ENCODE data around the gene AGPS. TPM values are rescaled to one million over a fixed set of nuclear protein-coding genes. Genes with fewer than 3 reads are reported as not detected.

AGPS gene
- total and polyA plus RNA-seq, 4 experiments from 2014 or later, result 13.8 to 29.7 (median 22.9) TPM

GRCh38 chr2:177568893-177569292 is 176.3 kb downstream of the AGPS start:
- intact Hi-C loops (cut with micrococcal nuclease), result no loop called here
- H3K9me3 ChIP-seq (ENCODE audit: control insufficient read depth in 1 of 2, low read length in 2 of 2), result no peaks in the 10 kb centered on the region
- Mint-ChIP-seq H3K27ac (no peak overlapping the region), H3K4me3 (no peak overlapping the region), H3K36me3 (no peaks in the 10 kb centered on the region), H3K9me3 (peaks cover 0 to 2% (median 0%) of the 10 kb centered on the region in 8 donors), H3K4me1 (no peaks in the 10 kb centered on the region), H3K27me3 (peaks cover 8 to 10% of the 10 kb centered on the region in 2 donors)
- ChIA-PET CTCF (ENCODE audit: partially characterized antibody) (interaction anchor here (1.2 kb wide), 1 partner anchor 420 kb away, joined by 3 read pairs; no protein-coding TSS in a partner anchor), POLR2A (ENCODE audit: partially characterized antibody) (no interaction called here)
- H3K4me3 ChIP-seq (ENCODE audit: low read length in 2 of 2), result no peak overlapping the region
- no peaks in the 10 kb centered on the region for H3K4me1 ChIP-seq (ENCODE audit: insufficient read depth, low read length)
- H3K36me3 ChIP-seq (ENCODE audit: insufficient read depth, low read length), result no peaks in the 10 kb centered on the region
- no peaks in the 10 kb centered on the region for H3K27me3 ChIP-seq (ENCODE audit: insufficient read depth, low read length)
- no peak for DNase-seq
- no peak overlapping the region for H3K27ac ChIP-seq (ENCODE audit: low read depth, low read length)

GRCh38 chr2:177572236-177572671 is 179.7 kb downstream of the AGPS start:
- Histone ChIP-seq H3K4me3 (ENCODE audit: low read length in 2 of 2) (no peak overlapping the region), H3K36me3 (ENCODE audit: insufficient read depth, low read length) (no peaks in the 10 kb centered on the region), H3K27ac (ENCODE audit: low read depth, low read length) (no peak overlapping the region), H3K9me3 (ENCODE audit: control insufficient read depth in 1 of 2, low read length in 2 of 2) (no peaks in the 10 kb centered on the region), H3K27me3 (ENCODE audit: insufficient read depth, low read length) (no peaks in the 10 kb centered on the region), H3K4me1 (ENCODE audit: insufficient read depth, low read length) (no peaks in the 10 kb centered on the region)
- CTCF ChIA-PET (ENCODE audit: partially characterized antibody), result no interaction called here
- Mint-ChIP-seq H3K9me3 (peaks cover 0 to 2% (median 0%) of the 10 kb centered on the region in 8 donors), H3K36me3 (no peaks in the 10 kb centered on the region), H3K27ac (no peak overlapping the region), H3K4me1 (no peaks in the 10 kb centered on the region), H3K27me3 (peaks cover 8 to 11% of the 10 kb centered on the region in 2 donors), H3K4me3 (no peak overlapping the region)
- POLR2A ChIA-PET (ENCODE audit: partially characterized antibody), result no interaction called here
- no peak for DNase-seq
- intact Hi-C loops (cut with micrococcal nuclease), result no loop called here

GRCh38 chr2:177573120-177573519 is 180.5 kb downstream of the AGPS start:
- Mint-ChIP-seq H3K27ac (no peak overlapping the region), H3K27me3 (peaks cover 8 to 9% of the 10 kb centered on the region in 2 donors), H3K9me3 (peaks cover 0 to 2% (median 0%) of the 10 kb centered on the region in 8 donors), H3K4me1 (no peaks in the 10 kb centered on the region), H3K36me3 (no peaks in the 10 kb centered on the region), H3K4me3 (no peak overlapping the region)
- Histone ChIP-seq H3K9me3 (ENCODE audit: control insufficient read depth in 1 of 2, low read length in 2 of 2) (no peaks in the 10 kb centered on the region), H3K27me3 (ENCODE audit: insufficient read depth, low read length) (no peaks in the 10 kb centered on the region), H3K36me3 (ENCODE audit: insufficient read depth, low read length) (no peaks in the 10 kb centered on the region), H3K4me3 (ENCODE audit: low read length in 2 of 2) (no peak overlapping the region), H3K4me1 (ENCODE audit: insufficient read depth, low read length) (no peaks in the 10 kb centered on the region), H3K27ac (ENCODE audit: low read depth, low read length) (no peak overlapping the region)
- CTCF ChIA-PET (ENCODE audit: partially characterized antibody), result no interaction called here
- no peak for DNase-seq
- intact Hi-C loops (cut with micrococcal nuclease), result no loop called here
- POLR2A ChIA-PET (ENCODE audit: partially characterized antibody), result no interaction called here

GRCh38 chr2:177574356-177574755 is 181.8 kb downstream of the AGPS start:
- Mint-ChIP-seq H3K36me3 (no peaks in the 10 kb centered on the region), H3K27me3 (peaks cover 5 to 9% of the 10 kb centered on the region in 2 donors)
- H3K4me3 ChIP-seq (ENCODE audit: low read length in 2 of 2), result no peak overlapping the region

GRCh38 chr2:177575358-177575757 is 182.8 kb downstream of the AGPS start:
- Histone ChIP-seq H3K36me3 (ENCODE audit: insufficient read depth, low read length) (no peaks in the 10 kb centered on the region), H3K27me3 (ENCODE audit: insufficient read depth, low read length) (no peaks in the 10 kb centered on the region), H3K27ac (ENCODE audit: low read depth, low read length) (no peak overlapping the region), H3K4me3 (ENCODE audit: low read length in 2 of 2) (no peak overlapping the region), H3K9me3 (ENCODE audit: control insufficient read depth in 1 of 2, low read length in 2 of 2) (no peaks in the 10 kb centered on the region), H3K4me1 (ENCODE audit: insufficient read depth, low read length) (no peaks in the 10 kb centered on the region)
- DNase-seq, result no peak
- intact Hi-C loops (cut with micrococcal nuclease), result no loop called here
- H3K4me3 Mint-ChIP-seq, result no peak overlapping the region
- ChIA-PET POLR2A (ENCODE audit: partially characterized antibody) (no interaction called here), CTCF (ENCODE audit: partially characterized antibody) (no interaction called here)
- H3K9me3 Mint-ChIP-seq, result peaks cover 0 to 2% (median 0%) of the 10 kb centered on the region in 8 donors
- H3K27ac Mint-ChIP-seq, result no peak overlapping the region
- no peaks in the 10 kb centered on the region for H3K4me1 Mint-ChIP-seq
- peaks cover 5 to 9% of the 10 kb centered on the region in 2 donors for H3K27me3 Mint-ChIP-seq
- no peaks in the 10 kb centered on the region for H3K36me3 Mint-ChIP-seq

More at GRCh38 chr2:177574356-177574755, 181.8 kb downstream of the AGPS start:
- Histone ChIP-seq H3K9me3 (ENCODE audit: control insufficient read depth in 1 of 2, low read length in 2 of 2) (no peaks in the 10 kb centered on the region), H3K4me1 (ENCODE audit: insufficient read depth, low read length) (no peaks in the 10 kb centered on the region), H3K27ac (ENCODE audit: low read depth, low read length) (no peak overlapping the region), H3K36me3 (ENCODE audit: insufficient read depth, low read length) (no peaks in the 10 kb centered on the region), H3K27me3 (ENCODE audit: insufficient read depth, low read length) (no peaks in the 10 kb centered on the region)
- H3K9me3 Mint-ChIP-seq, result peaks cover 0 to 2% (median 0%) of the 10 kb centered on the region in 8 donors
- no peak overlapping the region for H3K27ac Mint-ChIP-seq
- H3K4me1 Mint-ChIP-seq, result no peaks in the 10 kb centered on the region
- POLR2A ChIA-PET (ENCODE audit: partially characterized antibody), result no interaction called here
- intact Hi-C loops (cut with micrococcal nuclease), result no loop called here
- H3K4me3 Mint-ChIP-seq, result no peak overlapping the region
- CTCF ChIA-PET (ENCODE audit: partially characterized antibody), result no interaction called here
- DNase-seq, result no peak

GRCh38 chr2:177577075-177577474 is 184.5 kb downstream of the AGPS start:
- intact Hi-C loops (cut with micrococcal nuclease), result no loop called here
- H3K4me3 Mint-ChIP-seq, result no peak overlapping the region
- peaks cover 0 to 1% (median 0%) of the 10 kb centered on the region in 8 donors for H3K9me3 Mint-ChIP-seq
- no peaks in the 10 kb centered on the region for H3K9me3 ChIP-seq (ENCODE audit: control insufficient read depth in 1 of 2, low read length in 2 of 2)
- H3K27ac ChIP-seq (ENCODE audit: low read depth, low read length), result no peak overlapping the region
- ChIA-PET POLR2A (ENCODE audit: partially characterized antibody) (no interaction called here), CTCF (ENCODE audit: partially characterized antibody) (no interaction called here)
- no peak for DNase-seq
- H3K27ac Mint-ChIP-seq, result no peak overlapping the region
- H3K4me3 ChIP-seq (ENCODE audit: low read length in 2 of 2), result no peak overlapping the region
- no peaks in the 10 kb centered on the region for H3K36me3 ChIP-seq (ENCODE audit: insufficient read depth, low read length)
- no peaks in the 10 kb centered on the region for H3K4me1 Mint-ChIP-seq
- H3K27me3 ChIP-seq (ENCODE audit: insufficient read depth, low read length), result no peaks in the 10 kb centered on the region
- no peaks in the 10 kb centered on the region for H3K4me1 ChIP-seq (ENCODE audit: insufficient read depth, low read length)
- H3K27me3 Mint-ChIP-seq, result peaks cover 1 to 6% of the 10 kb centered on the region in 2 donors
- H3K36me3 Mint-ChIP-seq, result no peaks in the 10 kb centered on the region

- no peaks in the 10 kb centered on the region for H3K36me3 Mint-ChIP-seq
- no peaks in the 10 kb centered on the region for H3K4me1 Mint-ChIP-seq
- no peaks in the 10 kb centered on the region for H3K9me3 ChIP-seq (ENCODE audit: control insufficient read depth in 1 of 2, low read length in 2 of 2)
- H3K4me1 ChIP-seq (ENCODE audit: insufficient read depth, low read length), result no peaks in the 10 kb centered on the region
- DNase-seq, result no peak
- peaks cover 0 to 3% (median 0%) of the 10 kb centered on the region in 8 donors for H3K9me3 Mint-ChIP-seq
- no peak overlapping the region for H3K4me3 Mint-ChIP-seq
- ChIA-PET CTCF (ENCODE audit: partially characterized antibody) (no interaction called here), POLR2A (ENCODE audit: partially characterized antibody) (no interaction called here)
- no peak overlapping the region for H3K27ac Mint-ChIP-seq
- H3K27me3 ChIP-seq (ENCODE audit: insufficient read depth, low read length), result no peaks in the 10 kb centered on the region
- no peak overlapping the region for H3K27ac ChIP-seq (ENCODE audit: low read depth, low read length)
- no peaks in the 10 kb centered on the region for H3K36me3 ChIP-seq (ENCODE audit: insufficient read depth, low read length)
- peaks cover 0 to 3% of the 10 kb centered on the region in 2 donors for H3K27me3 Mint-ChIP-seq
- no peak overlapping the region for H3K4me3 ChIP-seq (ENCODE audit: low read length in 2 of 2)
- intact Hi-C loops (cut with micrococcal nuclease), result no loop called here
Observed at GRCh38 chr2:177578454-177578853, 185.9 kb downstream of the AGPS start.

All from CD4-positive, alpha-beta memory T cell (primary cell).